WTC11 (cell line): ENCODE measurements around the gene NELL1. TPM values are rescaled to one million over a fixed set of nuclear protein-coding genes. Genes with fewer than 3 reads are reported as not detected.

Source experiments
- ATAC-seq: fragments of 200-7000 bp; cut with Tn5 transposase; 2 replicates; pipeline ENCODE4 v1.10.0; 2021; ENCODE audit warnings: mild to moderate bottlenecking, moderate library complexity
- CTCF ChIA-PET: fragments of 300-600 bp; sonication (Branson Sonifier 250); formaldehyde crosslinking; loops from one replicate; lab custom pipeline; 2021; ENCODE audit warnings: antibody characterized with exemption; lab: Charles Lee
- POLR2A ChIA-PET: fragments of 350-600 bp; sonication (Branson Sonifier 250); formaldehyde crosslinking; loops from one replicate; lab custom pipeline; 2021; ENCODE audit warnings: antibody characterized with exemption; lab: Charles Lee
- DNase-seq: peaks from one replicate; pipeline ENCODE4 v3.0.0; 2021; ENCODE audit warnings: low spot score
- H3K27ac Mint-ChIP-seq: 2 replicates; pipeline ENCODE4 v1.8.0; 2021; ENCODE audit warnings: mixed read lengths
- H3K27me3 Mint-ChIP-seq: 2 replicates; pipeline ENCODE4 v1.8.0; 2021; ENCODE audit warnings: low read depth, mild to moderate bottlenecking, moderate library complexity, mixed read lengths
- H3K36me3 Mint-ChIP-seq: 2 replicates; pipeline ENCODE4 v1.8.0; 2021; ENCODE audit warnings: mixed read lengths
- H3K4me1 Mint-ChIP-seq: 2 replicates; pipeline ENCODE4 v1.8.0; 2022; ENCODE audit warnings: mixed read lengths
- H3K4me3 Mint-ChIP-seq: 2 replicates; pipeline ENCODE4 v1.8.0; 2021; ENCODE audit warnings: mild to moderate bottlenecking, moderate library complexity, mixed read lengths
- H3K9me3 Mint-ChIP-seq: 2 replicates; pipeline ENCODE4 v1.8.0; 2021; ENCODE audit warnings: mixed read lengths
- ATF1 ChIP-seq: sonication (generic); formaldehyde crosslinking; IDR thresholded peaks from 2 replicates; pipeline ENCODE4 v1.8.1; 2023; ENCODE audit warnings: mild to moderate bottlenecking, moderate library complexity, missing genetic modification reagents
- ATF3 ChIP-seq: sonication (generic); formaldehyde crosslinking; conservative IDR thresholded peaks from 2 replicates; pipeline ENCODE4 v1.8.1; 2022; ENCODE audit warnings: mild to moderate bottlenecking, missing genetic modification reagents
- CBFB ChIP-seq: sonication (generic); formaldehyde crosslinking; IDR thresholded peaks from 2 replicates; pipeline ENCODE4 v1.8.1; 2022; ENCODE audit warnings: mild to moderate bottlenecking, low read depth, missing genetic modification reagents
- CREB1 ChIP-seq: sonication (generic); formaldehyde crosslinking; IDR thresholded peaks from 2 replicates; pipeline ENCODE4 v1.8.0; 2023; ENCODE audit warnings: mild to moderate bottlenecking, missing genetic modification reagents
- CTCF ChIP-seq: fragments of 200-600 bp; IDR thresholded peaks from 2 replicates; pipeline ENCODE4 v1.8.0; 2022; ENCODE audit warnings: antibody characterized with exemption
- ETV6 ChIP-seq: sonication (generic); formaldehyde crosslinking; IDR thresholded peaks from 2 replicates; pipeline ENCODE4 v1.8.1; 2022; ENCODE audit warnings: mild to moderate bottlenecking, missing genetic modification reagents
- FOXP1 ChIP-seq: sonication (generic); formaldehyde crosslinking; IDR thresholded peaks from 2 replicates; pipeline ENCODE4 v1.8.0; 2022; ENCODE audit warnings: missing genetic modification reagents, mild to moderate bottlenecking, moderate library complexity, borderline replicate concordance
- HMGXB4 ChIP-seq: sonication (generic); formaldehyde crosslinking; IDR thresholded peaks from 2 replicates; pipeline ENCODE4 v1.8.1; 2023; ENCODE audit warnings: mild to moderate bottlenecking, moderate library complexity, missing genetic modification reagents
- IRF1 ChIP-seq: sonication (generic); formaldehyde crosslinking; IDR thresholded peaks from 2 replicates; pipeline ENCODE4 v1.8.0; 2023; ENCODE audit warnings: missing genetic modification reagents
- IRF2 ChIP-seq: sonication (generic); formaldehyde crosslinking; IDR thresholded peaks from 2 replicates; pipeline ENCODE4 v1.8.0; 2022; ENCODE audit warnings: low read depth, missing genetic modification reagents, borderline replicate concordance
- MAX ChIP-seq: sonication (generic); formaldehyde crosslinking; IDR thresholded peaks from 2 replicates; pipeline ENCODE4 v1.8.0; 2022; ENCODE audit warnings: mild to moderate bottlenecking, missing genetic modification reagents
- MLX ChIP-seq: sonication (generic); formaldehyde crosslinking; IDR thresholded peaks from 2 replicates; pipeline ENCODE4 v1.8.1; 2023; ENCODE audit warnings: mild to moderate bottlenecking, missing genetic modification reagents, moderate library complexity
- NFYB ChIP-seq: sonication (generic); formaldehyde crosslinking; conservative IDR thresholded peaks from 2 replicates; pipeline ENCODE4 v1.8.0; 2022; ENCODE audit warnings: low read depth, missing genetic modification reagents
- PREB ChIP-seq: sonication (generic); formaldehyde crosslinking; IDR thresholded peaks from 2 replicates; pipeline ENCODE4 v1.8.1; 2022; ENCODE audit warnings: mild to moderate bottlenecking, missing genetic modification reagents, moderate library complexity, borderline replicate concordance
- RELA ChIP-seq: sonication (generic); formaldehyde crosslinking; IDR thresholded peaks from 2 replicates; pipeline ENCODE4 v1.8.1; 2022; ENCODE audit warnings: missing genetic modification reagents, mild to moderate bottlenecking, borderline replicate concordance
- ZNF423 ChIP-seq: fragments of 250-450 bp; sonication (Bioruptor Pico); IDR thresholded peaks from 2 replicates; pipeline ENCODE4 v2.1.2; 2022; ENCODE audit warnings: mild to moderate bottlenecking, moderate library complexity
- total RNA-seq: library from RNA; stranded (reverse); gene quantifications from 3 replicates; pipeline ENCODE4 v1.2.3, GENCODE V29; 2021
- TF ChIP-seq, protein P1 (sequence below): sonication (generic); formaldehyde crosslinking; IDR thresholded peaks from 2 replicates; pipeline ENCODE4 v1.8.1; 2022; ENCODE audit warnings: low read depth, mild to moderate bottlenecking, moderate library complexity, missing genetic modification reagents, borderline replicate concordance

NELL1 gene
- total RNA-seq, 1 experiment from 2014 or later, result 1.8 TPM

GRCh38 chr11:21603886-21604285 lies 934.5 kb downstream of the NELL1 start:
- no peaks in the 10 kb centered on the region for H3K27me3 Mint-ChIP-seq
- H3K9me3 Mint-ChIP-seq, result no peaks in the 10 kb centered on the region
- no peak overlapping the region for H3K27ac Mint-ChIP-seq
- no peak overlapping the region for H3K4me3 Mint-ChIP-seq
- no peak for TF ChIP-seq FOXP1
- TF ChIP-seq CREB1 (CRISPR knock-in tag), result no peak
- no peak for TF ChIP-seq ETV6 (CRISPR knock-in tag)
- no peak for TF ChIP-seq IRF1 (CRISPR knock-in tag)
- TF ChIP-seq ATF3 (CRISPR knock-in tag), result no peak
- no peak for TF ChIP-seq MAX (CRISPR knock-in tag)
- no peak for TF ChIP-seq ZNF423 (CRISPR knock-in tag)
- no peak for TF ChIP-seq IRF2 (CRISPR knock-in tag)
- no peak for TF ChIP-seq NFYB (CRISPR knock-in tag)
- no peak for ATAC-seq
- H3K36me3 Mint-ChIP-seq, result no peaks in the 10 kb centered on the region
- ChIA-PET POLR2A (no interaction called here), CTCF (no interaction called here)
- DNase-seq, result no peak
- H3K4me1 Mint-ChIP-seq, result no peaks in the 10 kb centered on the region

DNA sequence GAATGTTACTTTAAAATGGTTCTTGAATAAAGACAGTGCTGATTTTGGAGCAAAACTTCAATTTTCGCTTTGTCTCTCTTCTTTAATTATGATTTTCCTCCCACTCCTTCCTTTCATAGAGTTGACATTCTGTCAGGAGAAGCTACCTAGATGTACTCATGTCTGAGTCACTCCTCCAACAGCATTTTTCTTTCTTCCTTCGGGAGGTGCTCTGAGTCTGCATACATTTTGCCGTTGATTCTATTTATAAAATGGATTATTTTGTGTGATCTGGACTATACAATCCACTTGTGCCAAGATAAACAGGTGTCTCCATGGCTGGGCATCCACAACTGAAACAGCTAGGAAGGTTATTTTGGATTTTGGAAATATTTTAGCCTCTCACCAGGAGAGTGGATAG lies 935.2 kb downstream of the NELL1 start:
- CTCF ChIA-PET, result no interaction called here
- no peaks in the 10 kb centered on the region for H3K27me3 Mint-ChIP-seq
- H3K36me3 Mint-ChIP-seq, result no peaks in the 10 kb centered on the region
- no peak overlapping the region for H3K4me3 Mint-ChIP-seq
- no peak for DNase-seq
- no peaks in the 10 kb centered on the region for H3K9me3 Mint-ChIP-seq
- no peak for TF ChIP-seq ATF1
- TF ChIP-seq, all 79 proteins: peak for 0
- Mint-ChIP-seq H3K4me1 (no peaks in the 10 kb centered on the region), H3K27ac (no peak overlapping the region)
- POLR2A ChIA-PET, result no interaction called here
- ATAC-seq, result no peak

DNA sequence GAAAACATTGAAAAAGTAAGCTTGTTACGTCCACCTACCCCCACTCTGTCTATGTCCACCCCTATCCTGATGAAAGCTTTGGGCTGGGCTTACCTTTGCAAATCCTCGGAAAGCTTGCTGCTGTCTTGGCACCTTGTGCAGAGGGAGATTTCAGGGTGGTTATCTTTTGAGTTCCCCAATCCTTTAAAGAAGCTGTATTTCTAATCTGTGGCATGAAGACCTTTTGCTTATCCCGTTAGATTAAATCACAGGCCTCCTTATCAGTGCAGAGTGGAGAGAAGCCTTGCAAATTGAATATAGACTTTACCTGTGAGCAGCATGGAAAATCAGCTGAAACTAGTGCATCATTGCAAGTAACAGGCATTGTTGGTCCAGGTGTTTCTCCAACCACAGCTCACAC lies 942.9 kb downstream of the NELL1 start:
- Mint-ChIP-seq H3K9me3 (no peaks in the 10 kb centered on the region), H3K4me1 (no peaks in the 10 kb centered on the region), H3K4me3 (no peak overlapping the region), H3K36me3 (no peaks in the 10 kb centered on the region), H3K27me3 (no peaks in the 10 kb centered on the region), H3K27ac (no peak overlapping the region)
- CTCF ChIA-PET, result interaction anchor here (1.3 kb wide), 1 partner anchor 67 kb away, joined by 3 read pairs; no protein-coding TSS in a partner anchor
- POLR2A ChIA-PET, result no interaction called here
- DNase-seq, result no peak
- TF ChIP-seq RELA (CRISPR knock-in tag) (no peak), PREB (CRISPR knock-in tag) (no peak), NFYB (CRISPR knock-in tag) (no peak), MLX (CRISPR knock-in tag) (no peak), CTCF (no peak), HMGXB4 (CRISPR knock-in tag) (no peak), CBFB (no peak)
- TF ChIP-seq, protein P1, sequence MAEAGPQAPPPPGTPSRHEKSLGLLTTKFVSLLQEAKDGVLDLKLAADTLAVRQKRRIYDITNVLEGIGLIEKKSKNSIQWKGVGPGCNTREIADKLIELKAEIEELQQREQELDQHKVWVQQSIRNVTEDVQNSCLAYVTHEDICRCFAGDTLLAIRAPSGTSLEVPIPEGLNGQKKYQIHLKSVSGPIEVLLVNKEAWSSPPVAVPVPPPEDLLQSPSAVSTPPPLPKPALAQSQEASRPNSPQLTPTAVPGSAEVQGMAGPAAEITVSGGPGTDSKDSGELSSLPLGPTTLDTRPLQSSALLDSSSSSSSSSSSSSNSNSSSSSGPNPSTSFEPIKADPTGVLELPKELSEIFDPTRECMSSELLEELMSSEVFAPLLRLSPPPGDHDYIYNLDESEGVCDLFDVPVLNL, result no peak
- no peak for ATAC-seq
